H9 (cell line): ENCODE data around the gene NUP98. TPM values are rescaled to one million over a fixed set of nuclear protein-coding genes. Genes with fewer than 3 reads are reported as not detected.

Experiments used
- DNase-seq: peaks from one replicate; pipeline ENCODE4 v3.0.0-alpha.2; 2017
- H2AFZ ChIP-seq: one replicate; pipeline ENCODE4 v1.6.1; 2013; ENCODE audit warnings: mild to moderate bottlenecking, low read length, control low read depth, moderate library complexity
- H2AK5ac ChIP-seq: 2 replicates; pipeline ENCODE4 v1.6.1; 2013; ENCODE audit warnings: low read length, control low read depth, mixed read lengths; ENCODE audit not compliant: insufficient read length
- H2BK120ac ChIP-seq: one replicate; pipeline ENCODE4 v1.6.1; 2013; ENCODE audit warnings: low read depth, mild to moderate bottlenecking, low read length, control low read depth, inconsistent platforms; ENCODE audit not compliant: poor library complexity, severe bottlenecking
- H2BK12ac ChIP-seq: 2 replicates; pipeline ENCODE4 v1.6.1; 2013; ENCODE audit warnings: low read length, control low read depth, mixed read lengths, low read depth; ENCODE audit not compliant: insufficient read length
- H2BK15ac ChIP-seq: 2 replicates; pipeline ENCODE4 v1.6.1; 2013; ENCODE audit warnings: low read depth, low read length, control low read depth
- H2BK20ac ChIP-seq: one replicate; pipeline ENCODE4 v1.6.1; 2013; ENCODE audit warnings: low read depth, mild to moderate bottlenecking, low read length, control low read depth, inconsistent platforms; ENCODE audit not compliant: poor library complexity, severe bottlenecking
- H2BK5ac ChIP-seq: 2 replicates; pipeline ENCODE4 v1.6.1; 2013; ENCODE audit warnings: low read length, control low read depth, mixed read lengths; ENCODE audit not compliant: insufficient read length
- H3K14ac ChIP-seq: 2 replicates; pipeline ENCODE4 v1.6.1; 2013; ENCODE audit warnings: low read length, control low read depth; ENCODE audit not compliant: insufficient read depth
- H3K18ac ChIP-seq: 2 replicates; pipeline ENCODE4 v1.6.1; 2013; ENCODE audit warnings: low read depth, mild to moderate bottlenecking, mixed read lengths, low read length, control low read depth; ENCODE audit not compliant: insufficient read length
- H3K23ac ChIP-seq: 2 replicates; pipeline ENCODE4 v1.6.1; 2013; ENCODE audit warnings: low read length, control low read depth, mixed read lengths, low read depth; ENCODE audit not compliant: insufficient read length
- H3K23me2 ChIP-seq: 2 replicates; pipeline ENCODE4 v1.6.1; 2013; ENCODE audit warnings: low read depth, mild to moderate bottlenecking, mixed read lengths, low read length, control low read depth; ENCODE audit not compliant: insufficient read length, poor library complexity, severe bottlenecking
- H3K27ac ChIP-seq: 2 replicates; pipeline ENCODE4 v1.5.1; 2013; ENCODE audit warnings: low read length, control low read depth, mixed read lengths, low read depth; ENCODE audit not compliant: insufficient read length
- H3K27me3 ChIP-seq: 2 replicates; pipeline ENCODE4 v1.6.1; 2013; ENCODE audit warnings: low read length, control low read depth, inconsistent platforms; ENCODE audit not compliant: insufficient read depth
- H3K4ac ChIP-seq: 2 replicates; pipeline ENCODE4 v1.6.1; 2013; ENCODE audit warnings: low read depth, mild to moderate bottlenecking, control low read depth, inconsistent platforms, low read length, moderate library complexity
- H3K4me1 ChIP-seq: 2 replicates; pipeline ENCODE4 v1.6.1; 2013; ENCODE audit warnings: low read length, control low read depth, inconsistent platforms; ENCODE audit not compliant: insufficient read depth
- H3K4me2 ChIP-seq: 2 replicates; pipeline ENCODE4 v1.6.1; 2013; ENCODE audit warnings: low read length, control low read depth, mixed read lengths; ENCODE audit not compliant: insufficient read length, insufficient read depth
- H3K56ac ChIP-seq: 2 replicates; pipeline ENCODE4 v1.6.1; 2013; ENCODE audit warnings: low read depth, mild to moderate bottlenecking, mixed read lengths, low read length, control low read depth; ENCODE audit not compliant: insufficient read length
- H3K79me1 ChIP-seq: 2 replicates; pipeline ENCODE4 v1.6.1; 2013; ENCODE audit warnings: low read depth, mild to moderate bottlenecking, moderate library complexity, low read length, control low read depth, inconsistent platforms; ENCODE audit not compliant: insufficient read depth, poor library complexity, severe bottlenecking
- H3K79me2 ChIP-seq: 2 replicates; pipeline ENCODE4 v1.6.1; 2013; ENCODE audit warnings: low read length, control low read depth, inconsistent platforms; ENCODE audit not compliant: insufficient read depth
- H3K9ac ChIP-seq: 2 replicates; pipeline ENCODE4 v1.6.1; 2013; ENCODE audit warnings: low read length, control low read depth, mixed read lengths; ENCODE audit not compliant: insufficient read length; ENCODE audit errors: extremely low read depth
- H3K9me3 ChIP-seq: one replicate; pipeline ENCODE4 v1.6.1; 2013; ENCODE audit warnings: low read depth, low read length, inconsistent platforms; ENCODE audit not compliant: control insufficient read depth
- H3T11ph ChIP-seq: one replicate; pipeline ENCODE4 v1.6.1; 2013; ENCODE audit warnings: mild to moderate bottlenecking, low read length, control low read depth, inconsistent platforms
- H4K20me1 ChIP-seq: one replicate; pipeline ENCODE4 v1.6.1; 2013; ENCODE audit not compliant: control insufficient read depth, insufficient read length, insufficient read depth
- H4K5ac ChIP-seq: 2 replicates; pipeline ENCODE4 v1.6.1; 2013; ENCODE audit warnings: low read depth, mild to moderate bottlenecking, mixed read lengths, low read length, control low read depth; ENCODE audit not compliant: insufficient read length
- H4K8ac ChIP-seq: replicated peaks from 2 replicates; pipeline ENCODE4 v1.6.1; 2013; ENCODE audit warnings: low read length, control low read depth, mixed read lengths, low read depth; ENCODE audit not compliant: insufficient read length
- H4K91ac ChIP-seq: 2 replicates; pipeline ENCODE4 v1.6.1; 2013; ENCODE audit warnings: low read depth, mild to moderate bottlenecking, moderate library complexity, mixed read lengths, low read length, control low read depth; ENCODE audit not compliant: insufficient read length
- H3K27ac Mint-ChIP-seq, 3 experiments: 2 replicates in 2 of 3; 3 replicates in 1 of 3; pipeline ENCODE4 v1.8.0; 2020 to 2021; ENCODE audit warnings: mixed read lengths in 3 of 3, mild to moderate bottlenecking in 1 of 3, moderate library complexity in 1 of 3
- H3K27me3 Mint-ChIP-seq: 2 replicates; pipeline ENCODE4 v1.8.0; 2021; ENCODE audit warnings: low read depth, mild to moderate bottlenecking, moderate library complexity, mixed read lengths
- H3K36me3 Mint-ChIP-seq, 3 experiments: 2 replicates in 2 of 3; 3 replicates in 1 of 3; pipeline ENCODE4 v1.8.0; 2020 to 2021; ENCODE audit warnings: low read depth in 3 of 3, mixed read lengths in 3 of 3; ENCODE audit not compliant: insufficient read depth in 1 of 3
- H3K4me1 Mint-ChIP-seq, 2 experiments: 2 replicates each; pipeline ENCODE4 v1.8.0; 2020; ENCODE audit warnings: mixed read lengths in 2 of 2
- H3K4me3 Mint-ChIP-seq, 2 experiments: 2 replicates in 1 of 2; 3 replicates in 1 of 2; pipeline ENCODE4 v1.8.0; 2020 to 2021; ENCODE audit warnings: mild to moderate bottlenecking in 2 of 2, mixed read lengths in 2 of 2, moderate library complexity in 1 of 2
- H3K9me3 Mint-ChIP-seq, 2 experiments: 2 replicates in 1 of 2; 3 replicates in 1 of 2; pipeline ENCODE4 v1.8.0; 2020; ENCODE audit warnings: mild to moderate bottlenecking in 2 of 2, mixed read lengths in 2 of 2, moderate library complexity in 1 of 2
- CTCF ChIP-seq: fragments of 200-600 bp; sonication (generic); conservative IDR thresholded peaks from 3 replicates; pipeline ENCODE4 v1.8.0; 2021; ENCODE audit warnings: antibody characterized with exemption, mild to moderate bottlenecking
- WGBS: extraction: QIAGEN DNeasy Blood & Tissue Kit; methylation state at CpG from one replicate; pipeline ENCODE4 v1.1.7; 2013; ENCODE audit warnings: missing lambda C conversion rate, low lambda C conversion rate, mixed read lengths; ENCODE audit not compliant: insufficient read length; ENCODE audit errors: extremely low coverage; 5-methylcytosine and 5-hydroxymethylcytosine counted together
- total RNA-seq: library from RNA; stranded (reverse); gene quantifications from 2 replicates; pipeline ENCODE4 v1.2.1, GENCODE V29; 2021

Gene NUP98
- total RNA-seq, 1 experiment from 2014 or later: 105 TPM

- Histone ChIP-seq H3K79me2 (no peaks in the 10 kb centered on the region), H3K23ac (no peak overlapping the region), H3T11ph (no peak overlapping the region), H3K27ac (no peak overlapping the region), H4K8ac (no peak overlapping the region), H3K9me3 (no peaks in the 10 kb centered on the region), H2AFZ (no peak overlapping the region), H4K5ac (no peak overlapping the region), H3K4me2 (no peak overlapping the region), H2BK5ac (no peak overlapping the region), H2BK15ac (no peak overlapping the region), H4K20me1 (no peaks in the 10 kb centered on the region), H4K91ac (no peak overlapping the region), H3K23me2 (peaks cover 13% of the 10 kb centered on the region), H2BK12ac (no peak overlapping the region), H3K79me1 (no peaks in the 10 kb centered on the region), H3K9ac (no peak overlapping the region), H3K18ac (no peak overlapping the region), H3K4ac (no peak overlapping the region), H2BK20ac (no peak overlapping the region), H2BK120ac (no peak overlapping the region), H3K27me3 (no peaks in the 10 kb centered on the region), H3K56ac (no peak overlapping the region), H3K4me1 (no peaks in the 10 kb centered on the region), H3K14ac (no peak overlapping the region; the same call in 1 of the 2 replicates), H2AK5ac (no peak overlapping the region)
- WGBS: no CpG with 5 or more reads among the region's 5 CpGs
- Mint-ChIP-seq H3K9me3 (peaks cover 0 to 4% of the 10 kb centered on the region in 2 experiments; a peak in 3 of 5 replicates), H3K27me3 (peaks cover 10% of the 10 kb centered on the region), H3K4me1 (peaks cover 8 to 18% of the 10 kb centered on the region in 2 experiments), H3K36me3 (peaks cover 3 to 5% (median 5%) of the 10 kb centered on the region in 3 experiments; a peak in 4 of 7 replicates), H3K27ac (peak overlapping the region in 1 of 3 experiments; percentile 94; a peak in 1 of 7 replicates), H3K4me3 (no peak overlapping the region)
- no peak for TF ChIP-seq CTCF
- no peak for DNase-seq
These were observed 158.8 kb downstream of the NUP98 start for GRCh38 chr11:3638513-3638912.
